Hematopoietic multipotent progenitor cell (in vitro differentiated cells): Measurements from ENCODE around the gene HRH2. TPM values are rescaled to one million over a fixed set of nuclear protein-coding genes. Genes with fewer than 3 reads are reported as not detected.

Experiments
- DNase-seq, 3 donors: peaks; one replicate each; pipeline ENCODE4 v3.0.0-alpha.2; 2011 to 2015; ENCODE audit warnings: low read depth in 2 of 3, low spot score in 2 of 3
- total RNA-seq: library from RNA; depleted of rRNA; stranded (reverse); fragments of >200 nt; gene quantifications from one replicate; pipeline ENCODE4 v1.2.3, GENCODE V29; 2012

The HRH2 gene
- total RNA-seq, 1 donor: 5.1 TPM

DNA sequence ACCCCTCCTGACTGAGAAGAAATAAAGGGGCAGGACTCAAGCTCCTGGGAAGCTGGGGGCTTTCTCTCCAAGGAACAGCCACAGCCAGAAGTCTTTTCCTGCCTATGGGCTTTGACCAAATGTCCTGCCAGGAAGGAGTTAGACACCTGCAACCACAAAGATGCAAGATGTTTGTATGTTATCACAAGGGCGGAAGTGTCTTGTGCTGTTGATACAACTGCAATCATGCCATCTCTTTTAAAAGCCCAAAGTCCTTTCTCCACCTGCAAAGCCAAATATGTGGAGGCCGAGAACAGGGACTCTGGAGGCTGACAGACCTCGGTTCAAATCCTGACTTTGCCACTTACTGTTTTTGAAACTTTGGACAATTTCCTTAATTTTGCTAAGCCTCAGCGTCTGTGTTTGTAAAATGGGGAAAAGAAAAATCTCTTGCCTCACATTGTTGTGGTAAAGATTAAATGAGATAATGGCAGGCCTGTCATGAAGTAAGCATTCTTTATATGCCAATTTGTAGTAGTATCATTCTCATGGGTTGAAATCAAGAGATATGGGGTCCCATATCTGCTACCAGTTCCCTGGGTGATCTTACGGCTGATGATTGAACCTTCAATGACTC lies 17.0 kb downstream of the HRH2 start:
- no peak for DNase-seq

DNA sequence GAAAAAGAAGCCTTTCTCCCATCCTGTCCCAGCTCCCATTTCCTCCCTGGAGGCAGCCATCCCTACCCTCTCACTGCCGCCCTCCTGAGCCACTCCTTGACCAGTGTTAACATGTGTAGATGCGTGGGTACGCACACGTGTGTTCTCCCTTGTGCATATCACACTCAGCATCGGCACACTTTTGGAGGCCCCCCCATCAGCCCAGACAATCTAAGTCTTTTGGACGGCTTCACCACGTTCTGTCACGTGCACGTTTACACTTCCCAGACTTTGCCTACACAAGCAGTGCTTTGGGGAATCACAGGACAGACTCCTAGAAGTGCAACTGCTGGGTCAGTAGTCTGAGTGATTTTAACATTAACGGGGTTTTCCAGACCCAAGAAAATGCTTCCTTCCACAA lies 18.0 kb downstream of the HRH2 start:
- no peak for DNase-seq

DNA sequence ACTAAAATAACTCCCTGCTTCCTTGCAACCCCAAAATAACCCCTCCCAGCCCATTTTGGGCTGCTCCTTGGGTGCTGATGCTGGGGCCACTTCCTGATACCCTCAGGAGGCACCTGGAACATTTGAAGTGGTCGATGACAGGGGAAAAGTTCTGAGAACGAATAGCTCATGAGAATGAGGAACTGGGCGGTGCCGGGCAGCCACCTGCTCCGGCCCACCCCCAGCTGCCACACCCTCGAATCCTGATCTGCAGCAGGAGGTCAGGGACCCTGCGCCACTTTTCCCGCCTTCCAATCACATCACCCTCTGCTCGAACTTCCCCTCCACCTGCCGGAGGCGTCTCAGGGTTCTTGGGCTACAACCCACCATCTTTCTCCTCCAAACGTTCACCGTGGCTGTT lies 19.7 kb downstream of the HRH2 start:
- DNase-seq: peak in 1 of 3 donors; percentile 22

DNA sequence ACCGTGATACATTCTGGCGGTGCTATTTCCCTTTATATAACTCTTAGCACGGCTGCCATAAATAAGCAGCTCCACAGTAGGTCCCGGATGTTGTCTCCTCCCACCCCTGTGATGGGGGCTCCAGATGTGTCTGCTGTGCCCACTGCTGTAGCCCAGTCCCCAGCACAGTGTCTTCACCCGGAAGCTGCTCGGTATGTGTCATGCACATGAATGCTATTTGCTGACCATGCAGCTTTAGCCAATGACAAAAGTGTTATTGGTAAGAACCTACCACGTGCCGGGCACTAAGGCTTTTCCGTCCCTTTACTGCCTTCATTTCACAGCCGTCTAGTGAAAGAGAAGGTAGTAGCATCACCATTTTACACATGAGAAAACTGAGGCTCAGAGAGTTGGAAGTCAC lies 20.2 kb downstream of the HRH2 start:
- no peak for DNase-seq

DNA sequence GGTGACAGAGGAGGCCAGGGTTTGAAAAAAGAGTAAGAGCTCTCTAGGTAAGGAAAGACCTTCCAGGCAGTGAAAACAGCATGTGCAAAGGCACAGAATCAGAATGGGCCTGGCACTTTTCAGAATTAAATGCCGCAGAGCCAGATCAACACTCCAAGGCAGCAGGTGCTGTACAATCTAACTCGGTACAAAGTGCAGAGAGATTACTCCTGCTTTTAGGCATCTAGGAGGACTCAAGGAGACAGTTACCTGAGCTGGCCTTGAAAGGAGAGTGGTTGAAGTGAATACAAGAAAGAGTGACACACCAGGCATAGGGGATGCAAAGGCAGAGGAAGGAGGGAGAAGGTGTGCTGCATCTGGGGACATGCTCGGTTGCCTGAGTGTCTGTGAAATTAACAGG lies 21.5 kb downstream of the HRH2 start:
- DNase-seq: no peak

DNA sequence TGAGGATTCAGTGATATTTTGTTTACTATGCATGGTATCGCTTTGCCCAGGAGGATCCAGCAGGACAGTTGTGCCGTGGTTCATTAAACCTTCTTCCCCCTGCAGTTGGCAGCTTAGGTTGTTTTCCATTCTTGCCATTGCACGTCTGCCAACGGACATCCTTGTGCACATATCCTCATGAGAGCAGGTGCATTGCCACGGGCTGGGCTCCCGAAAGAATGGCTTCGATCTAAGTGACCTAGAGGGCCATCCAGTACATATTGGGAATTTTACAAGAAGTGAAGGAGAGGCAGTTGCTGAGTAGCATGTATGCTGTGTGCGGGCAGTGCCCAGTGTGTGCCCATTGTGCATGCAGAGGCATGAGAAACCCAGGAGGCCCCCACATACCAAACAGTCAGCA lies 22.1 kb downstream of the HRH2 start:
- DNase-seq: no peak

DNA sequence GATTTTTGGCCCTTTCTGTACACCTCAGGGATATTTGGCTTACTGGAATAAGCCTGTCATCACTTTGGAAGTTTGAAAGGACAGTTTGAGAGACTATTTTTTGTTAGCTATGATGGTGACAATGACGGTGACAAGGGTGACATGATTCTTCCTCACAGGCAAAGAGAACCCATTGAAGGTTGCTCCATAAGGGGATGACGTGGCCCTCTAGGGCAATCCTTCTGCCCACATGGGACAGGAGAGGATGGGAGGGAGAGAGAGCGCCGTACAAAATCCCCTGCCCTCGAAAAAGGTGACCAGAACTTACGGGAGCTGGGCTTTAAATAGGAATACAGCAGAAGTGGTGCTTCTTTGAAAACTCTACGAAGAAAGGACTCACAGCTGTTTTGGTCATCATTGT lies 22.6 kb downstream of the HRH2 start:
- DNase-seq: no peak

DNA sequence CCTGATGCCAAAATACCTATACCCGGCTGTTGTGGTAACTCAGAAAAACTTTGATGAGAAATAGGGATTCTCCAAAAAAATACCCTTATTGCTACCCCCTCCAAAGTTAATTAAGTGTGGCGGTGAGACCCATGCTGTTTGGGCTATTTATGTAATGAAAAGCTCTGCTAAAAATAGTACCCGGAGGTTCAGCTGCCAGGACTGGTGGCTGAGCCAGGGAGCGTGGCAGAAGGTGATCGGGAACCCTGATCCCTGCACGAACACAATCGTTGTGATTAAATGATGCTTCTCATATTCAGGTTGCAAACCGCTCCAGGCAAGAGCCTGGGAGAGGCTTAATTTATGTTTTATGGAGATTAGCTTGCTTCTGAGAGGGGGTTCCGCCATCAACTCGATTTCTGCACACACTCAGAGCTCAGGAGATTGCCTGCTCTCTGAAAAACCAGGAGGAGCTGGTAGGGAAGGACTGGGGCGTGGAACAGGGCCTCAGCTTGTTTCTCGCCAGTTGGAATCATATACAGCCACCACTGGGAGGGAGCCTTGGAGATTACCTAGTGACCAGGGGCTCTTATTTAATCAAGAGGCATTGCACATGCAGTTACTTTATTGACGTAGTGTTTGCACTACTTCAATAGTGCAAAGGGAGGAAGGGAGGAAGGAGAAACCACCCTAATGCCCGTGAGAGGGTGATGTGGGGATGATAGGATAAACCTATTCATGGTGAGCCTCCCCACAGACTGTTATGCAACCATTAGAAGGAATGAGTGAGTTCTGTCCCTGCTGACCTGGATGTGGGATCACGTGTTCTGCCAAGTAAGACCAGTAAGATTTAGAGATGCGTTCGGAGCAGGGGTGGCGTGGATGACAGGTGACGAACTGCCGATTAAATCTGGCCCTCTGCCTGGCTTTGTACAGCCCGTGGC lies 23.4 kb downstream of the HRH2 start:
- no peak for DNase-seq

DNA sequence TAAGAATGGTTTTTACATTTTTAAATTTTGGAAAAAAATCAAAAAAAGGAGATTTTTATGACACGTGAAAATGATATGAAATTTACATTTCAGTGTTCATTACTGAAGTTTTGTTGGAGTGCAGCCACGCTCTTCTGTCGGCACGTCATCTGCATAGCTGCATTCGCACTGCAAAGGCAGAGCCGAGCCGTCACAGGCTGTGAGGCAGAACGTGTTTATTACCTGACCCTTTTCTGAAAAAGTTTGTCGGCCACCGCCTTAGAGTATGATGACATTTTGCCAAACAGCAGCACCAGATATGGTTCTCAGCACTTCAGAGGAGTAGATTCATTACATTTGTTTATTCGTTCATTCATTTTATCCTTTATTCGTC lies 24.1 kb downstream of the HRH2 start:
- DNase-seq: no peak

DNA sequence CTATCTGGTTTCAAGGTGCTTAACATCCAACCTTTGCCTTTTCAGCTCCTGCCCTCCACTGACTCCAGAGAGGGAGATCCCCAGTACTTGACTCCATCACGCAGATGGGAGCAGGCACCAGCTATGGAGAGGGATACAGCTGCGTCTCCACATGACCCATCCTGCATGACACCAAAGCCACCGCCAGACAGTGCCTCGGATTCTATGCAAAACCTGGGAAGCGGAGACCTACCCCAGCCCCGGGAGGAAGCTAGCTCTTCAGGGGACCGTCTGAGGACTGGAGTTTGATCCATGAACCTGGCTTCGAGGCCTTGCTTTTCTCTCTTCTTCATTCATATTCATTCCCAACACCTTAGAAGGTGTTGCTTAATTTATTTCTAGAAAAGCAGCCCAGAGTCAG lies 24.8 kb downstream of the HRH2 start:
- no peak for DNase-seq

DNA sequence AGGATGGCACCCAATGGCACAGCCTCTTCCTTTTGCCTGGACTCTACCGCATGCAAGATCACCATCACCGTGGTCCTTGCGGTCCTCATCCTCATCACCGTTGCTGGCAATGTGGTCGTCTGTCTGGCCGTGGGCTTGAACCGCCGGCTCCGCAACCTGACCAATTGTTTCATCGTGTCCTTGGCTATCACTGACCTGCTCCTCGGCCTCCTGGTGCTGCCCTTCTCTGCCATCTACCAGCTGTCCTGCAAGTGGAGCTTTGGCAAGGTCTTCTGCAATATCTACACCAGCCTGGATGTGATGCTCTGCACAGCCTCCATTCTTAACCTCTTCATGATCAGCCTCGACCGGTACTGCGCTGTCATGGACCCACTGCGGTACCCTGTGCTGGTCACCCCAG lies 25.4 kb downstream of the HRH2 start:
- DNase-seq: no peak

DNA sequence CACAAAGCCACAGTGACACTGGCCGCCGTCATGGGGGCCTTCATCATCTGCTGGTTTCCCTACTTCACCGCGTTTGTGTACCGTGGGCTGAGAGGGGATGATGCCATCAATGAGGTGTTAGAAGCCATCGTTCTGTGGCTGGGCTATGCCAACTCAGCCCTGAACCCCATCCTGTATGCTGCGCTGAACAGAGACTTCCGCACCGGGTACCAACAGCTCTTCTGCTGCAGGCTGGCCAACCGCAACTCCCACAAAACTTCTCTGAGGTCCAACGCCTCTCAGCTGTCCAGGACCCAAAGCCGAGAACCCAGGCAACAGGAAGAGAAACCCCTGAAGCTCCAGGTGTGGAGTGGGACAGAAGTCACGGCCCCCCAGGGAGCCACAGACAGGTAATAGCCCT lies 26.1 kb downstream of the HRH2 start:
- DNase-seq: no peak

DNA sequence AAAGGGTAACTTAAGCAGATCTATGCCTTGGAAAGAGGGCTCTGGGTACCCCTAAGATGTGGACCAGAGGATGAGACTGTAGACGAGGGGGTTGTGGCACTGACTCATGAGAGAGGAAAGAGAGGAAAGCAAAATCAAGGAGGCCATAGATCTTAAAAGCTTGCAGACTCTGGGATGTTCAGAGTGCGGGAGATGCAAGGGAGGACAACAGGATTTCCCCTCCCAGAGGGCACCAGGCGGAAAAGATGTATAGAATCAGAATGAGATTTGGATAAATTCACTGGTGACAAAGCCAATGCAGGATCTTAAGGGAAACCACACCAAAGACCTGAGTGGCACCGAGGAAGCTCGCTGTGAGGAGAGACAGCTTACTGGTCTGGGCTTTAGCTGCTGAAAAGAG lies 27.1 kb downstream of the HRH2 start:
- DNase-seq: no peak

DNA sequence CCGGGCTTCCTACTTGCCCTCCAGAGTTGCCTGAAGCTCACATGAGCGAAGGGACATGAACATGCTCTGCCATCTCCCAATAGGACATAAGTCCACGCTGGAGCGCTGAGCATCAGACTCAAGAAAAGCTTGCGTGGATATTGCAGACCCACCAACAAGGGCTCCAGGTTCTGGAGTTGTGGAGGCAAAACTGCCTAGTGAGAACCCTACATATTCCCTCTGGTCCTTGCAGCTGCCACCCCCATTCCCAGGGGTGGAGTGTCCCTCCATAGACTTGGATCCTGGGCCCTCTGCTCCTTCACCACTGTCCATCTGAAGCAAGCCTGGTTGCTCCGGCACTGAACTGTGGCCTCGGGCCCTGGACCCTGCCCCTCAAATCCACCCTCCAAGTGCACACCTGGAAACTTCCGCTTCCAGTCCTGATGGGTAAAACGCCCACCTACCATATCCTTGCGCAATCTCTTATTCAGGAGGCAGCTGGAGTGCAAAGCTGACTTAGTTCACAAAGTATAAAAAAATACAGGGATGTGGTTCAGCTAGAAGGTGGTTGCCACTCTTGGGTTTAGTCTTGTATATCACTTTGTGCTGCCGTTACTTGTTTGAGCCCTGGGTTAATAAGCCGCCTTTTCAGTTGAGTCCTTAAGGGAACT lies 28.0 kb downstream of the HRH2 start:
- DNase-seq: no peak

DNA sequence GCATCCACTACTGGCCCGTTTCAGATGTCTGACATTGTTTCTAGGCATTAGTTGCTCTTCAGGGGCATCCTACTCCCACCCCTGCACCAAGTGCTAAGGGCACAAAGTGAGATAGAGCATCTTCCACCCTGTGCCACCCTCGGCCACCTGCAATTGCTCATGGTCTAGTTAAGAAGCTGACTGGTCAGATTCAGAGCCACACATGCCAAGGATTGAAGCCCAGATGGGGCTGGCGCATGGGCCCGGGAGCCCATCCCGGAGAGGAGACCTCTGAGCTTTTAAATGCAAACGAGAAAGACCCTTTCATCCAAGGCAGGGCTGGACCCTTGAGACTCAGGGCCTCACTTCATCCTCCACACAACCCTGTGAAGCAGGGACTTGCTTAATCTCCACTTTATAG lies 28.5 kb downstream of the HRH2 start:
- DNase-seq: no peak

DNA sequence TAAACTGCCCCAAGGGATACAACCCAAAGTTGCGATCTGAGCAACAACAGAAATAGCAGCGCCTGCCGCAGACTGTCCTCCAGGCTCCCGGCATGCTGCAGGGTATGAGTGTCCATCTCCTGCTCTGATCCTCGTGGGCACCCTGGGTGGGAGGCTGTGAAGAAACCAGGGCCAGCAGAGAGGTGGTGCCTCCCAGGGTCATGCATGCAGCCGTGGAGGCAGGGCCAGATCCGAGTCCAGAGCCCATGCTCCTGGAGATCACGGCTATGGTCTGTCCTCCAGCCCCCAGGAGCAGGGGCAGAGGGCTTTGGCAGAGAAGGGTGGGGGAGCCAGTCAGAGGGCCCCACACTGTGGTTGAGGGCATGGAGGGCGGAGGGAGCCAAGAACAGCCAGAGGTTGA lies 29.0 kb downstream of the HRH2 start:
- DNase-seq: no peak

DNA sequence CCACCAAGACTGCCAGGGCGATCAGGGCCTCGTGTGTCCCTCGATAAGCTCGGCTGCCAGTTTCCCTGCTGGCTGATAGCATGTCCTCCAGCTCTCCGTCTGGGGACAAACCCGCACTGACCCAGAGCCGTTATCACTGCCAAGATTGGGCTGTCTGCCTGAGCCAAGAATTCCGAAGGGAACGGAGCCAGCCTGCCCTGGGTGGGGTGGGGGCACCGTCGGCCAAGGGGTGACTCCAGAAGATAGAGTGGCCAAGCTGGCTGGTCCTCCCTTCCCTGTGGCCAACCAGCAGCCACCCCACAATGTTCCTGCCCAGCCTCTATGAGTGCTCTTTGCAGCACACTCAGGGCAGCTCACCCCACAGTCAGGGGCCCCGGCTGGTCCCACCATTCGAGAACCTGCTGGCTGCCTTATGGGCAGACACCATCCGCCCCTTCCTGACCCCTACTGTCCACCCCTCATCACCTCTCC lies 29.4 kb downstream of the HRH2 start:
- DNase-seq: no peak

DNA sequence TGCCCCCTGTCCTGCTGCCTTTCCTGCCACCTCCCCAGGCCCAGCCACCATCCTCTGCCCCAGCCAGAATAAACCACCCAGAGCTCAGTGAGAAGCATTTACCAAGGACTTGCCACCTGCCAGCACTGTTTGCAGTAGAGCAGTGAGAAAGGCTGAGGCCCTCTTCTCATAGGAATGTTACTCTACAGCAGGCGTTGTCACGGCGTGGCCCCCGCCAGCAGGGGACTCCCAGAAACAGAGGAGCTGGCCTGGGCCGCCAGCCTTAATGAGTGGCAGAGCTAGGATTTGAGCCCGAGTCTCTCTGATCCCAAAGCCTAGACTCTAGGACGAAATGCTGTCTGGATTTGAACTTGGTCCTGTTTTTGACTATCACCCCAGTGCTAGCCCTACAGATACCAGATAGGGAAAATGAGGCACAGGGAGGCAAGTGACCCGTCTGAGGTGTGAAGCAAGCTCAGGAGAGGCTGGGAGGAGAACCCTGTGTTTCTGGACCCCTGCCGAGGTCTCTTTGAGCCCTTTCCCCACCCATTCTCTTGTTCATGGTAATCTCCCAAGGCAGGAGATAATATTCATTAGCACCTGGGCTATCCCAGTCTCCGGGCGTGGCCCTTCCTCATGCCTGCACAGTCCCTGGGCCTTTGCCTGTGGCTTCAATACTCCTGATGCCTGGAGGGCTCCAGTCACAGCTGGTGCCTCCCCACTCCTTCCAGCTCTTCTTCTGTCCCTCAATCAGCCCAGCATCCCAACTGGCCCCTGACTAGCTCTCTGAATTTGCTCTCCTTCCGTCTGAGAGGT lies 30.7 kb downstream of the HRH2 start:
- DNase-seq: no peak

DNA sequence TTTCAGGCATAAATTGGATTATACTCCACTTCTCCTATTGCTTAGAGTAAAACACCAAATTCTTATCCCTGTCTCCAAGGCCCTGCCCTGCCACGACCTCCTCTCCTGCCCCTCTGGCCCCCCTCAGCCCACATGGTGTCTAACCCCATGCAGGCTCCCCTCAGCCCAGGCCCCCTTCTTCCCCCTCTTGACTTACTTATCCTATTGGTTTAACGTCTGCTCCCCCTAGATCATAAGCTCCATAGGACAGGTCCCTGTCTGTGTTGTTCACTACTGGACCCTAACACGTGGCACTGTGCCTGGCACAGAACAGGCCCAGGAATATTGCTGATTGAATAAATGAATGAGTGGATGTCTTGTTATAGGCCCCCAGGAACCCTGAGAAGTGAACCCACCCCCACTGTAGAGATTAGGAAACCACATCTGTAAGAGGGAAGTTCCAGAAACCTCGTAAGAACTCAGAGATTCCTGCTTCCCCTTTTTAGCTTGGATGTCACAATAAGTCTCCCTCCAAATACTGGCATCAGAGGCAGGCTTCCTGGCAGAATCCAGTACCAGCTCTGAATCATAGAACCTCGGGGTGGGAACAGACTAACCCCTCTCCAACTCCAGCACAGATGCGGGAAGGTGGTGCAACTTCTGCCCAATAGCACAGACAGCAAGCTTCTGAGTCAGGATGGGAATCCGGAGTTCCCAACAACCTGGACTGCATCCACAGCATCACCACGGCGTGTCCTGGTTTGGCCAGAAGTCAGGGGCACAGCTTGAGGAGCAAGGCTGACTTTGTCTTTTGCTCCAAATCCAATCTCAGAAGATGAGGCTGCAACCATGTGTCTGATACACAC lies 31.5 kb downstream of the HRH2 start:
- peak in 2 of 3 donors; percentile 25 to 64 for DNase-seq

DNA sequence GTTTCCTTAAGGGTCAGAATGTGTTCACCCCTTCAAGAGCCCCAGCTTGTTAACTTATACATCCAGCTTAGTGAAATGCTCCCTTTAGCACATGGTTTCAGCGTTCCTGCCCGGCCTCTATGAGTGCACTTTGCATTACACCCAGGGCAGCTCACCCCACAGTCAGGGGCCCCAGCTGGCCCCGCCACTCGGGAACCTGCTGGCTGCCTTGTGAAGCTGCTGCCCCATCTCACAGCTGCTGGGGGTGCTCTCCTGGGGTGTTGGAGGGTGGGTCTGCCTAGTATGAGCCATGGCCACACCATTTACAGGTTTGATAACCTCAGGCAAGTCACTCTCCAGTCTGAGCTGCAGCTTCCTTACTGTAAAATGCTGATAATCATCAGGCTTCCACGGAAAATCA lies 32.2 kb downstream of the HRH2 start:
- DNase-seq: no peak
